NCI-H146 treated with DMSO at 0.1 percent for 48 hours (cell line): ENCODE results near the gene IL1RAPL1.
"Not testable (repeated sequence)": the region's sequence is repeated elsewhere in the genome, so short reads cannot be mapped to it uniquely, and the experiment has no call there.

Experiments
- DNase-seq: peaks from one replicate; lab custom pipeline; 2025; ENCODE audit not compliant: unreplicated experiment; lab: John Stamatoyannopoulos, UW

IL1RAPL1 gene

DNA sequence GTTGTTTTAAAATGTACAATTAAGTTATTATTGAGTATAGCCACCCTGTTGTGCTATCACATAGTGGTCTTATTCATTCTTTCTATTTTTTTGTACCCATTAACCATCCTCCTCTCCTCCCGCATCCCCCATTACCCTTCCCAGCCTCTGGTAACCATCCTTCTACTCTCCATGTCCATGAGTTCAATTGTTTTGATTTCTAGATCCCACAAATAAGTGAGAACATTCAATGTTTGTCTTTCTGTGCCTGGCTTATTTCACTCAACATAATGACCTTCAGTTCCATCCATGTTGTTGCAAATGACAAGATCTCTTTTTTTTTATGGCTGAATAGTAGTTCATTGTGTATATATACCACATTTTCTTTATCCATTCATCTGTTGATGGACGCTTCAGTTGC lies 179.3 kb downstream of the IL1RAPL1 start:
- not testable (repeated sequence) for DNase-seq

DNA sequence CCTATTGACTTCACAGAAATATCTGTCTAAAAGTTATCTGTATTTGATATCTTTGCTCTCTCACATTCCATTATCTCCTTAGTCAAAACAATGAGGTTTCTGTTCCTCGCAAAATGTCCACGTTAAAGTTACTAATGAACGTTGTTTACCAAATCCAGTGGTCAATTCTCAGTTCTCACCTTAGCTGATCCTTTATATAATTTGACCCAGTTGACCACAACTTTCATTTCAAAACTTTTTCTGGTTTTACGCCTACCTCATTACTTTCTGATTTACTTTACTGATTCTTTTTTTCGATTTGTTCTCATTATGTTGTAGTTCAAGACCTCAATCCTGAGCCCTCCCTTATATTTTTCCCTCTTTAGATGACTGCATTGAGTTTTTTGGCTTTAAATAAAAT lies 186.6 kb downstream of the IL1RAPL1 start:
- no peak for DNase-seq

DNA sequence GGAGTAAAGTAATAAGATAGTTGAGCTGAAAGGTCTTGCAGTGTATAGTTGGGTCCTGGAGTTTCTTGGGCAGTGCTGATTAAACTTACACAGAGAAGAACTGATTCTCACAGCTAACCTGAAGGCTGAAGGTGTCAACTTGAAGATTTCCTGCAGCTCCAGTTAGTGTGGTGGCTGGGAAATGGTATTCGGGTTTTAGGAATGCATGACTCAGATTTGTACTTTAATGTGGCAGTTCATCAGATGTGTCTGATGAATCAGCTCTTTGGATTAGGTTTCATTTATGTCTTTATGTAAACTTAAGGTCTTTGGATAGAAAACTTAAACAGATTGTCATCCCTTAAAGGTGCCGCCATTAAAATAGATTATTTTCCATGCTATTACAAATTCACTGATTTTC lies 200.0 kb downstream of the IL1RAPL1 start:
- DNase-seq: no peak

DNA sequence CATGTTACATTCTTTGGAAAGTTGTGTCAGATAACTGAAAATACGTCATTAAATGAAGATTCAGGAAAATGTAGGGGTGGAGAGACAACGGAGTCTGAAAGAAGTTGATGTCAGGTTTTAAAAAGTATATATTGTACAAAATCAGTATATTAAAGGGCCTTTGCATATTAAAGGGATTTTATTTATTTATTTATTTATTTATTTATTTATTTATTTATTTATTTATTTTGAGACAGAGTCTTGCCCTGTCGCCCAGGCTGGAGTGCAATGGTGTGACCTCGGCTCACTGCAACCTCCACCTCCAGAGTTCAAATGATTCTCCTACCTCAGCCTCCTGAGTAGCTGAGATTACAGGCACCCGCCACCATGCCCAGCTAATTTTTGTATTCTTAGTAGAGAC lies 213.4 kb downstream of the IL1RAPL1 start:
- DNase-seq: not testable (repeated sequence)

DNA sequence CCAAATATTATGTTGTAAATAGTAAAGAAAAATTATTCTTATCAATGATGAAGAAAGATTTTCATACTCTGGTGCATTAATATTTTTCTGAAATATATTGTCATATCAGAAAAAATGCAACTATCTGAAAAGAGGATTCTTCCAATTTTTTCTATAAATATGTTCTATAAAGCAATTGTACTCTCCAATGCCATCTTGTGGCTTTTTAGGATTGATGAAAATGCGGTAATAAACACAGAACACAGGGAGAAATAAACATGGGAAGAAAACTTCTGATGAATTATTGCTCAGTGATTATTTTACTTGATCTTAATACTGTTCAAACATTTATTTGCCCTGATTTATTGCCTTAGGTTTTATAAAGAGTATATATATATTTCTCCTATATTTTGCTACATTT lies 215.4 kb downstream of the IL1RAPL1 start:
- DNase-seq: no peak

DNA sequence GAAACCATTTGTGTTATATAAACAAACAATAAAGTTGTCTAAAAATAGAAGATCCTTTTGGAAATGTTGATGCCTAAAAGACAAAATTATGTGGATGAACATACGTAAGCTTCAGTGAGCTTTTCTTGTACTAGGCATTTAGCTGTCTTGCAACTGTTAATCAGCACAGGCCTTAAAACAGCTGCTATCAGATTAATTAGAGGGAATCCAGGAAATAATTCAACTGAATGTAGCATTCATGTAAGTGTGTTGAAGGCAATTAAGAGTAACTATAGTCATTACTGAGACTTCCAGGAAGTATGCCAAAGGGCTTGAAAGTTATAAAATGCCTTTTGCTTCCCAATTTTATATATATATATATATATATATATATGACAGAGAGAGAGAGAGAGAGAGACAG lies 248.7 kb downstream of the IL1RAPL1 start:
- DNase-seq: no peak

DNA sequence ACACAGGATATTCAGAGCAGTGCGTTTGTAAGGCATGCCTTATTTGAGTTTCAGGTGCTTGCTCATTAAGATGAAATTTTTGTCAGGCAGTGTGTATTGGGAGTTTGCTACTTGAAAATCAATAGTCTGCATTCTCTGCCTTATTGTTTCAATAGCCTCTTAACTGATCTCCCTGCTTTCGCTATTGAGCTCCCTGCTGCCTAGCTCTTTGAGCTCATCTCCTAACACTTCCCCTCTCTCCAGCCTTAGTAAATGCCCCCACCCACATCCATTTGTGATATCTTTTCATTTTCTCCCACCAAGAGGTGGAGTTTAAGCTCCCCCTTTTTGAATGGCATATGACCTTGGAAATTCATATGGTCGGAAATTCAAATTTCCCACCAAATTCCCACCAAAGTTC lies 256.6 kb downstream of the IL1RAPL1 start:
- DNase-seq: no peak

DNA sequence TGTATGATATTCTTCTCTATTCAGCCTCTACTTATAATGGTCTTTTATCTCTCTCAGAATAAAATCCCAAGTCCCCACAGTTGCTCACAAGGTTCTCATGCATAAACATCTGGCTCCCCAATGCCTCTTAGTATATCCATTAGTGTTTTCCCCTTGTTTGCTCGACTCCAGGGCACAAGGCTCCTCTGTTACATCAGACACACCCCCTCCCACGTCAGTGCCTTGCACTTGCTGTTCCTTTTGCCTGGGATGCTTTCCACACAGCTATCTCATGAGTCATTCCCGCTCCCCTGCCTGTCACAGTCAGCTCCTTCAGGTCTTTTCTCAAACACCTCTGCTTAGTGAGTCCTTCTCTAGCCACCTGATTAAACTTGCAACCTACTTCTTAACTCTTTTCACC lies 260.2 kb downstream of the IL1RAPL1 start:
- no peak for DNase-seq

DNA sequence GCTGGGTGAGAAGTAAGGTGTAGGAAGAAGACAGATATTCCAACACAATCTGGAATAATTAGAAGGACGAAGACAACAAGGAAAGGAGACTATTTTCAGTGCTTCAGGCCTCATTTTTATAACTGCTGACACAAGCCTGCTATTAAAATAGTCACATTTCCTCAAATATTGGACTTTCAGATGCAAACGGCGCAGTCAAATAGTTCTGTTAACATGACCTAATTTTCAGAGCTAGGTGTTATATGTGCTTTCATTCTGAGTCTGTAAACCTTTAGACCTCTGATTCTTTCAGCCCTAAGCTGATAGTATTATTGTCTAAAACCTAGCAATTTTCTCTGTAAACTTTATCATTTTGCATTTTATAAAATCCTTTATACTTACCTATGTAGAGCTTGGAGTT lies 261.5 kb downstream of the IL1RAPL1 start:
- no peak for DNase-seq

DNA sequence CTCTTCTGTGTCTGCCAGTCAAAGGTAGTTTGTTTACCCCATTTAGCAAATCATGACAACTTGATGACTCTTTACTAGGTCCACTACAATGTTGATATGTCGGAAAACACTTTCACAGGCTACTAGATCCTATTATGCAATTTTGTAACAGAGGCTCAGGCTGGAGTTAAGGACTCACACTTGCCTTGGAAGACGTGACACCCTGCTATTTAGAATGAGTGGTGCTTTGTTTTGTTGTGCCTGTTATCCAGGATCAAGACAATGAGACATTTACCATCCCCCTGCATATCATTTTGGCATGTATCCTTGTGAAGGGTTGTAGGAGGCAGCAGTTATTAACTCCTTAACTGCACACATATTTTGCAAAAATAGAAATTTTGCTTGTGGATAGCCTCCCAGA lies 263.7 kb downstream of the IL1RAPL1 start:
- no peak for DNase-seq

DNA sequence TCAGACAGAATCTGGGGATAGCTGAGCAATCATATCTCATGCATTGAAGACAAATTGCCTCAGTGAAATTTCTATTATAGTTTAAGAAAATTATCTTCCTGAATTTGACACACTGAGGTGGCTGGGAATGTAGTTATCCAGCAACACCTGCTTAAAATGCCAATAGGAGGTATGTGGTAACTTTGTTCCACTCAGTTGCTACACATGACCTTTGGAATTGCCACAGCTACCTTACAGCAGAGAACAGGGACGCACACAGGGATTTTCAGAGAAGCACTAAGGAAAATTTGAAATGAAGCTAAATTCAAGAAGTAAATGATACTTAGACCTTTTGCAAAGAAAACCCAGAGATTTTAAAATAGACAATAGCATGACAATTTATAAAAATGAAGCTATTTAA lies 264.6 kb downstream of the IL1RAPL1 start:
- DNase-seq: no peak

DNA sequence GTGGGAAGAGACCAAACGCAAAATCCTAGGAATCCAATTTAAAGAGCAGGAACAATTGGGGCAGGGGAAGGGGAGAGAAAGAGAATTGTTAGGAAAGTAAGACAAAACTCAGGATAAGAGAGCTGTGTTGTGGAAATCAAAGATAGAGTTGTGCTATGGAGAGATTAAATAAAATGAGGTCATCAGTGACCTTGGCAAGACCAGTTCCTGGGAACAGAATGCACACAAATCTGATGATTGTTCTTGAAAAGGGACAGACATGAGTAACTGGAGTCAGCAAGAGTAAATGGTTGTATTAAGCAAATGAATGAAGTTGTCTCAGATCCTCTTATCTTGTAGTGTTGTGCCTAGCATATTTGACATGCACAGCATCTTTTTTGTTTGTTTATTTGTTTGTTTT lies 267.4 kb downstream of the IL1RAPL1 start:
- no peak for DNase-seq

DNA sequence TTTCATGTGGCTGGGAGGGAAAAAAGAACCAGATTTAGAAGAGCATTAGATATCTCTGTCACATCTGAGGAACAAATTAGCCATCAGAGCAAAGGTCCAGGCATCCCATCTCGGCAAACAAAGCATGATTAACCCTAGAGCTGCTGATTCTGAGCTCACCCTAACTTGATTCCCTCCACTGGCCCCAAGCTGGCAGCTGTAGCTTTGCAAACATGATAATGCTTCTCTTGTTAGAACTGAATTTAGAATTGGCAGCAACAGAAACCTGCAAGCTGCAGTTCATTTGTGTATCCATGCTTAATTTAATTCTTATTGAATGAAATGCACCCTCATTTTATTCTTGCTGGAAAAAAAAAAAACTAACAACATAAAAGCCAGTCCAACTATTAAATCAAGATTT lies 289.2 kb downstream of the IL1RAPL1 start:
- no peak for DNase-seq

DNA sequence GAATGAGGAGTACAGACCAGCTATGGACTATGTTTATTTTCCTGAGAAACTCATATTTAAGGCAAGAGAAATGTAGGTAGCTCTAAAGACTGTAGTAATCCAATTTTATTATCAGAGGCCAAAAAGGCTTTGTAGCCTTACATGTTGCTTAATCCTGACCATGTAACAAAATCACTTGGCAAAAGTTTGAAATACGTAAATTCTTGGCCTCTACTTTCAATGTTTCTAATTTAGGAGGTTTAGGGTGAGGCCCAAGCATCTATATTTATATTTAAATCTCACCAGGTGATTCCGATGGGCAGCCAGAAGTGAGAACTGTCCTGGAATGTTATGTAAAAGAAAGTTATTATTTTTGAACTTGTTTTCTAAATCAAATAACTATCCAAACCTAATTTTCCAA lies 289.7 kb downstream of the IL1RAPL1 start:
- no peak for DNase-seq

DNA sequence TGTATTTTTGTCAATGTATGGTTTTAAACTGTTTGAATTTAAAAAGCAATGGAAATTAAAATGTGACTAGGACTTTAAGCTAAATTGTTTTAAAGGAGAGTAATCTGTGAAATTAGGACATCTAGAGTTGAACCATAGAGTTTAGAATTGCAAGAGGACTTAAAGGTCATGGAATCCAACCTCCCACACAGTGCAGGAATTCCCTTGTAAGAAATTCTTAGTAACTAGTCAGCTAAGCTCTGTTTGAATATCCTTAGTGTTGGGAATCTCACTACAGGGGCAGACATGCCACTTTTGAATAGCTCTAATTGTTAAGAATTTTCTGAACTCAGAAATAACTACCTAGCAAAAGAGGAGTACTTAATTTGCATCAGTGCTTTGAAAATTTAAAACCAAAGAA lies 292.9 kb downstream of the IL1RAPL1 start:
- DNase-seq: no peak

DNA sequence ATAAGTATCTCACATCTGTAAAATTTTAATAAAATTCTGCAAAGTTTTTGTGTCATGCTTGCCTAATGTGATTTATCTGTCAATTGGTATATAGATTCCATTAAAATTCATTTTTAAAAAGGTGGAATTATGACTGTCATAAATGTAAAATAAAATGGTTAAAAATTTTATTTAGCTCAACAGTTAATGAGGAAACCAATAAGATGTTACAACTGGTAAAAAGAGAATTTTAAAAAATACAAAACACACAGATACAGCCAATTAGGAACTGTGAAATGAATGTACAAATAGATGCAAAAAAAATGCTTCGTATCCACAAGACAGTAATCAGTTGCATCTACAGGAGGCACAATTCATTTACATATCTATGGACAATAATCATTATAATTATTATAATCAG lies 297.6 kb downstream of the IL1RAPL1 start:
- no peak for DNase-seq

DNA sequence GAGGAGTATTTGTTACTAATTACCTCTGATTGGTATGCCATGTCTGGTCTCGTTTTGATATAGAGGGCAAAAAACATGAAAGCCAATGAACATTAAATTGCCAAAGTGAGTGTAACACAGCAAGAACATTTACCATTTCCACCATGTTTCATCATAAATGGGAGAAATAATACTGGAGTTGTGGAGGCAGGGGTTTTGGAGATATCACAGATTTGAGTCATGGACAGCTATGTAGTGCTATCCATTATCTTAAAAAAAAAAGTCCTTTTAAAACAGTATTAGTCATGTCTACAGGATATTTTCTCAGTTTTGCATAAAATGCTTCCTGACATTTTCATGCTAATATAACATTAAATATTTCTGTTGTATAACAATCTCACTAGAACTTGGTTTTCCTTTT lies 301.2 kb downstream of the IL1RAPL1 start:
- no peak for DNase-seq

DNA sequence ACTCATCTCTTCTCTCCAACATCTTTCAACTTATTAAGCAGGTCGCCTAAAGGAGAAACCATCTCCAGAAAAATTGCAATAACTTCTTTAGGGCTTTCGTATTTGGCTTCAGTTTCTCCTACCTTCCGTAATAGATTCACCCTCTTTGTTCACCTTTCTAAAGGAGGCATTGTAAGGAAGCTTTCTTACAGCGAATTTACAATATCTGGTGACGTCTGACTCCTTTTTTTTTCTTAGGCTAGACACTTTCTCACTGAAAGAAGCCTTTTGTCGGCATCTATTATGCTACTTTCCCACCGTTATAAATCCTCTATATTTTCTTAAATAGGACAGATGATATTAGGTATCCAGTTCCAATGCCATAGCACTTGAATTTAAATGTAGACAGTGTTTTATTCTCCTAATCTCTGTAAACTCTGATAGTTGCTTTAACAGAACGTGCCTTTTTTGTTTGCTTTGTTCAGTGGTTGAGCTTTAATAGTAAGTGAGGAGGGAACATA lies 302.4 kb downstream of the IL1RAPL1 start:
- DNase-seq: no peak

DNA sequence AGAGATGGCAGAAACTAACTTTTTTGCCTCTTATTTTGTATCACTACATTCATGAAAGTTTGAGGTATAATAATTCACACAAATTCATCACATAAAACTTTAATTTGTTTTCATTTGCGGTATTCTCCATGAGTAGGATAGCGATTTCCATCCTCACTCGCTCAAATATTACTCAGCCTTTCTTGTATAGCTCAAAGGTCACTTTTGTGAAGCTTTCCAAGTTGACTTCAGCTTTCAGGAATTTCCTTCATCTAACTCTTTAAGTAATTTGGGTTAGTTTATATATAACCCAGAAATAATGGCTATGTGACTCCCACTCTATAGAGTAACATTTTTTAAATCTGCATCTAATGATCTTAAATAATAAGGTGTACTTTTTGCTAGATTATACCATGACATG lies 314.4 kb downstream of the IL1RAPL1 start:
- no peak for DNase-seq

DNA sequence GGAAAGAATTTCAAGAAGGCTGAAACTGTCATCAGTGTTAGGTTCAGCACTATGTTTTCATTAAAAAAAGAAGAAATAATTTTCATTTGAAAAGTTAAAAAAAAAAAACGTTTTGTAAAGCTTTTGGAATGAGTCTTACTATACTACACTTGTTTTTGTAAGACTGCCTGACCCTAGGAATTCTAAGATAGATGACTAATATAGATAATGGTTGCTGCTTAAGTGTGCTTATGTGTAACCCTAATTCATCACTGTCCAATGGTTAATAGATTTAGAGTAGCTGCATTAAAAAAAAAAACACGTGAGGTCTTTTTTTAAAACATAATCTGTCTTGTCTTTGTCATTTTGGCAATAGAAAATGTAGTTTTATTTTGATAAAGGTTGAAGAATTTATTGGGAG lies 323.2 kb downstream of the IL1RAPL1 start:
- DNase-seq: no peak

DNA sequence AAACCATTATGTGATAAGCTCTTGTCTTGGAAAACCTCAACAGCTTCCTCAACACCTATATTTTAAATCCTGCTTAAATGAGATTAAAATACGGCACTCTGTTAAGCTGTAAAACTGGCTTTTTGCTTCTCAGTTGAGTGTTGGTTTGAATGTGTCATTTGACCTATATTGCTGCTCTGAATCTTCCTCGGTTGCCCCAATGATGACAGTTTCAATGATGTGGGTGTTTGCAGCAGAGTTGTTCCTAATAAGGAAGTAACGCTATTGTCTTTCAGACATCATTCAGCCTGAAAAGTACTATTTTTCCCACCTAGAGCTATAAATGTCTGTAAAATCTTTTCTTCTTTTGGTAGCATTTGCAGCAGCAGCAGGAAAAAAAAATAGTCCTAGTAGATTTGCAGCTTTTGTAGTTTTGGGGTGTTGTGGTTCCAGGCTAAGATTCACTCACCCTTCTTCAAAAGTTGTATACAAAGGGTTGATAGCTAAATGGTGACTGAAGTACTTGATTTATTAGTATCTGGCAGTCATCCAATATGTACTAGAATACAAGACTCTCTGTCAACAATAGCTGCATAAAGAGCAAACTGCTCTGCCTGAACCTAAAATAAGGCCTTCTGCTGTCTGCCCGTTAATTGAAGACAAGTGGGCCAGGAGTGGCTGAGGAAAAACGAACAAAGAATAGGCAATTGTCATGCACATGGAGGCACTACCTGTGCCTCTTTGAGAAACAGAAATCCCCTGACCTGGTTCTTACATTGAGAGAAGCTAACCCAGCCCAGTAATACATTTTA lies 333.1 kb downstream of the IL1RAPL1 start:
- no peak for DNase-seq

DNA sequence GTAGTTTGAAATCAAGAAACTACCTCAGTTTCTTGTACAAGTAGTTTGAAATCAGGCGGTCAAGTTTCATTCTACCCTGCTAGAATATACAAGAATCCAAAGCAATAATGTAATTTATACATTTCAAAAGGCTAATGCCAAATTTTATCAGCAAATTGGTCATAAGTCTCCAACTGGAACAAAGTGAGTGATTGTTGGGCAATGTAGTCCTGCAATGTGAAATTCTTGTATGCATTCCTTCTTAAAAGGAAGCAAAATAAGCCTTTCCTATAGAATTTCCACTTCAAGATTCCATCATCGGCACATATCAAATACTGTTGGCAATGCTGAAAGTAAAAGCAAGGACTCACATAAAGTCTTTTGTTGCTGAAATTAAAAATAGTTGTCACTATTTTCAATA lies 334.9 kb downstream of the IL1RAPL1 start:
- DNase-seq: no peak

DNA sequence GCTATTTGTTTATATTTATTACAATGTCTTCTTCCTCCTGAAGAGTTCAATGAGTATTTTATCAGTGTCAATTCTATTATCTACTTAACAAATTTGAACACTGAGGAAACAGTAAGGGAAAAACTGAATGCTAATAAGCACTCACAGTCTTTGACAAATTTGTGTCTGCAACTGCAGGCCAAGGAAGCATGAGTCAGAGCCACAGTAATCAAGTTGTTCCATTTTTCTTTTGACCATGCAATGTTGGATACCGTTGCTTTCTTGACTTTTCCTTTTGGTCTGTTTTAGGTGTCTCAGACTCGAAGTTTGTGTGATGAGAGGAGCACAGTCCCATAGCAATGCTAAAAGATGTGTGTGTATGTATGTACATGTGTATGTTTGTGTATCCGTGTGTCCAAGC lies 359.6 kb downstream of the IL1RAPL1 start:
- DNase-seq: no peak
